HEK293 (cell line): Measurements from ENCODE around the gene RELB.
A peak's percentile ranks its signal among the peaks of the same experiment; 100 is the strongest.

Experiments used
- CTCF ChIA-PET: fragments of 350-600 bp; formaldehyde crosslinking; extraction: SDS; loops from one replicate; lab custom pipeline; 2021; ENCODE audit warnings: antibody characterized with exemption; lab: Yijun Ruan, JAX
- POLR2A ChIA-PET: fragments of 300-600 bp; formaldehyde crosslinking; extraction: SDS; loops from one replicate; lab custom pipeline; 2020; ENCODE audit warnings: antibody characterized with exemption, inconsistent platforms; lab: Yijun Ruan, JAX
- H3K27ac ChIP-seq: fragments of 200-500 bp; sonication (Bioruptor generic); 2 replicates; pipeline ENCODE4 v1.5.1; 2014; ENCODE audit warnings: low read depth, low read length, control low read depth, inconsistent platforms; ENCODE audit errors: extremely low read depth
- H3K36me3 ChIP-seq, 2 experiments: fragments of 200-500 bp in 1 of 2; sonication (Bioruptor generic) in 1 of 2; 1 replicate in 1 of 2; 2 replicates in 1 of 2; pipeline ENCODE4 v1.5.1; 2014 to 2017; ENCODE audit warnings: inconsistent platforms in 2 of 2, low read length in 2 of 2; ENCODE audit not compliant: control insufficient read depth in 2 of 2, insufficient read depth in 1 of 2
- H3K4me1 ChIP-seq: fragments of 200-500 bp; sonication (Bioruptor generic); 2 replicates; pipeline ENCODE4 v1.5.1; 2014; ENCODE audit warnings: mild to moderate bottlenecking, low read length, inconsistent platforms; ENCODE audit not compliant: control insufficient read depth, insufficient read depth
- H3K4me3 ChIP-seq: 2 replicates; pipeline ENCODE4 v1.5.1; 2011; ENCODE audit warnings: low read depth, mild to moderate bottlenecking, control low read depth, low read length, moderate library complexity
- H3K9me3 ChIP-seq: fragments of 200-500 bp; sonication (Bioruptor generic); 2 replicates; pipeline ENCODE4 v1.5.1; 2014; ENCODE audit warnings: low read depth, low read length, inconsistent platforms; ENCODE audit not compliant: control insufficient read depth, insufficient read depth
- ATF2 ChIP-seq: fragments of 450-650 bp; formaldehyde crosslinking; IDR thresholded peaks from 2 replicates; pipeline ENCODE4 v1.5.1; 2016; ENCODE audit warnings: missing biosample characterization, missing genetic modification characterization, low read depth
- BCL11B ChIP-seq: fragments of 450-650 bp; formaldehyde crosslinking; IDR thresholded peaks from 2 replicates; pipeline ENCODE4 v1.5.1; 2016; ENCODE audit warnings: low read depth, missing biosample characterization, missing genetic modification characterization
- GLIS1 ChIP-seq: fragments of 450-650 bp; formaldehyde crosslinking; IDR thresholded peaks from 2 replicates; pipeline ENCODE4 v1.5.1; 2016; ENCODE audit warnings: missing biosample characterization, missing genetic modification characterization
- GLIS2 ChIP-seq: fragments of 450-650 bp; formaldehyde crosslinking; IDR thresholded peaks from 2 replicates; pipeline ENCODE4 v1.5.1; 2016; ENCODE audit warnings: missing biosample characterization, missing genetic modification characterization
- KLF16 ChIP-seq: fragments of 450-650 bp; formaldehyde crosslinking; IDR thresholded peaks from 2 replicates; pipeline ENCODE4 v1.5.1; 2017; ENCODE audit warnings: missing biosample characterization, missing genetic modification characterization
- KLF8 ChIP-seq: fragments of 450-650 bp; formaldehyde crosslinking; IDR thresholded peaks from 2 replicates; pipeline ENCODE4 v1.5.1; 2016; ENCODE audit warnings: missing biosample characterization, missing genetic modification characterization
- SCRT1 ChIP-seq: fragments of 450-650 bp; formaldehyde crosslinking; IDR thresholded peaks from 2 replicates; pipeline ENCODE4 v1.5.1; 2016; ENCODE audit warnings: missing biosample characterization, missing genetic modification characterization, borderline replicate concordance
- SP2 ChIP-seq: fragments of 450-650 bp; formaldehyde crosslinking; IDR thresholded peaks from 2 replicates; pipeline ENCODE4 v1.5.1; 2016; ENCODE audit warnings: missing biosample characterization, missing genetic modification characterization
- SP3 ChIP-seq: fragments of 450-650 bp; formaldehyde crosslinking; IDR thresholded peaks from 2 replicates; pipeline ENCODE4 v1.5.1; 2016; ENCODE audit warnings: missing biosample characterization, missing genetic modification characterization
- SP7 ChIP-seq: fragments of 450-650 bp; formaldehyde crosslinking; IDR thresholded peaks from 2 replicates; pipeline ENCODE4 v1.5.1; 2016; ENCODE audit warnings: missing biosample characterization, missing genetic modification characterization
- WT1 ChIP-seq: fragments of 450-650 bp; formaldehyde crosslinking; IDR thresholded peaks from 2 replicates; pipeline ENCODE4 v1.5.1; 2016; ENCODE audit warnings: missing biosample characterization, missing genetic modification characterization
- ZBTB17 ChIP-seq: fragments of 450-650 bp; formaldehyde crosslinking; IDR thresholded peaks from 2 replicates; pipeline ENCODE4 v1.5.1; 2016; ENCODE audit warnings: missing biosample characterization, missing genetic modification characterization
- ZBTB20 ChIP-seq: fragments of 450-650 bp; formaldehyde crosslinking; IDR thresholded peaks from 2 replicates; pipeline ENCODE4 v1.5.1; 2016; ENCODE audit warnings: missing biosample characterization, missing genetic modification characterization
- ZBTB48 ChIP-seq: fragments of 450-650 bp; formaldehyde crosslinking; IDR thresholded peaks from 2 replicates; pipeline ENCODE4 v1.5.1; 2016; ENCODE audit warnings: missing biosample characterization, missing genetic modification characterization
- ZEB2 ChIP-seq: fragments of 450-650 bp; formaldehyde crosslinking; IDR thresholded peaks from 2 replicates; pipeline ENCODE4 v1.5.1; 2016; ENCODE audit warnings: missing biosample characterization, missing genetic modification characterization
- ZFP3 ChIP-seq: fragments of 450-650 bp; formaldehyde crosslinking; IDR thresholded peaks from 2 replicates; pipeline ENCODE4 v1.5.1; 2016; ENCODE audit warnings: low read depth, missing biosample characterization, missing genetic modification characterization
- ZFP69B ChIP-seq: fragments of 450-650 bp; formaldehyde crosslinking; IDR thresholded peaks from 2 replicates; pipeline ENCODE4 v1.5.1; 2016; ENCODE audit warnings: missing biosample characterization, missing genetic modification characterization
- ZNF133 ChIP-seq: fragments of 450-650 bp; formaldehyde crosslinking; IDR thresholded peaks from 2 replicates; pipeline ENCODE4 v1.5.1; 2016; ENCODE audit warnings: missing biosample characterization, missing genetic modification characterization
- ZNF24 ChIP-seq: fragments of 450-650 bp; formaldehyde crosslinking; IDR thresholded peaks from 2 replicates; pipeline ENCODE4 v1.5.1; 2016; ENCODE audit warnings: missing biosample characterization, missing genetic modification characterization
- ZNF354C ChIP-seq: fragments of 450-650 bp; formaldehyde crosslinking; IDR thresholded peaks from 2 replicates; pipeline ENCODE4 v1.5.1; 2016; ENCODE audit warnings: missing biosample characterization, missing genetic modification characterization, low read depth, borderline replicate concordance
- ZNF416 ChIP-seq: fragments of 450-650 bp; formaldehyde crosslinking; IDR thresholded peaks from 2 replicates; pipeline ENCODE4 v1.5.1; 2016; ENCODE audit warnings: missing biosample characterization, missing genetic modification characterization
- ZNF544 ChIP-seq: fragments of 450-650 bp; formaldehyde crosslinking; IDR thresholded peaks from 2 replicates; pipeline ENCODE4 v1.5.0; 2017; ENCODE audit warnings: missing biosample characterization, missing genetic modification characterization
- ZNF580 ChIP-seq: fragments of 450-650 bp; formaldehyde crosslinking; IDR thresholded peaks from 2 replicates; pipeline ENCODE4 v1.5.1; 2016; ENCODE audit warnings: missing biosample characterization, missing genetic modification characterization
- ZNF629 ChIP-seq: fragments of 450-650 bp; formaldehyde crosslinking; IDR thresholded peaks from 2 replicates; pipeline ENCODE4 v1.5.1; 2017; ENCODE audit warnings: missing biosample characterization, missing genetic modification characterization
- ZNF645 ChIP-seq: fragments of 450-650 bp; formaldehyde crosslinking; IDR thresholded peaks from 2 replicates; pipeline ENCODE4; 2016; ENCODE audit warnings: missing biosample characterization, missing genetic modification characterization
- ZNF791 ChIP-seq: fragments of 450-650 bp; formaldehyde crosslinking; IDR thresholded peaks from 2 replicates; pipeline ENCODE4 v1.5.1; 2016; ENCODE audit warnings: missing biosample characterization, missing genetic modification characterization
- ZSCAN30 ChIP-seq: fragments of 450-650 bp; IDR thresholded peaks from 2 replicates; pipeline ENCODE4 v1.5.1; 2018; ENCODE audit warnings: missing biosample characterization, mild to moderate bottlenecking, missing genetic modification characterization, moderate library complexity
- ZSCAN4 ChIP-seq: fragments of 450-650 bp; formaldehyde crosslinking; IDR thresholded peaks from 2 replicates; pipeline ENCODE4 v1.5.1; 2017; ENCODE audit warnings: missing biosample characterization, missing genetic modification characterization
- ZSCAN5A ChIP-seq: fragments of 450-650 bp; formaldehyde crosslinking; IDR thresholded peaks from 2 replicates; pipeline ENCODE4 v1.5.1; 2016; ENCODE audit warnings: missing biosample characterization, missing genetic modification characterization

Gene RELB

GRCh38 chr19:45075301-45076028 lies 74.2 kb downstream of the RELB start (continued):
- peak; percentile 67; the same call in 1 of the 2 replicates for TF ChIP-seq ZBTB48
- TF ChIP-seq ZNF544, result no peak
- peak; percentile 77; the same call in 1 of the 2 replicates for TF ChIP-seq KLF8
- TF ChIP-seq SP2, result peak; percentile 34; the same call in 1 of the 2 replicates
- TF ChIP-seq ZNF416 (tag by site-specific recombination), result no peak
- TF ChIP-seq ZEB2 (tag by site-specific recombination), result no peak
- no peak for TF ChIP-seq SCRT1 (tag by site-specific recombination)
- TF ChIP-seq ZFP3, result no peak
- TF ChIP-seq ZNF24 (tag by site-specific recombination), result no peak
- TF ChIP-seq BCL11B (tag by site-specific recombination), result peak; percentile 90
- no peak for TF ChIP-seq ZSCAN4 (tag by site-specific recombination)
- no peak for TF ChIP-seq GLIS2 (tag by site-specific recombination)
- TF ChIP-seq ZFP69B (tag by site-specific recombination), result peak; percentile 53; the same call in 1 of the 2 replicates
- no peak for TF ChIP-seq KLF16 (tag by site-specific recombination)
- TF ChIP-seq SP3 (tag by site-specific recombination), result peak; percentile 20; the same call in 1 of the 2 replicates

- Histone ChIP-seq H3K4me3 (peak within 1 kb of the TSS; percentile 22), H3K36me3 (peaks cover 12 to 17% of the 10 kb centered on the region in 2 experiments; a peak in 2 of 3 replicates), H3K27ac (peak within 1 kb of the TSS; percentile 53), H3K9me3 (no peaks in the 10 kb centered on the region), H3K4me1 (peaks cover 18% of the 10 kb centered on the region)
- ChIA-PET CTCF (interaction anchor here (0.9 to 1.9 kb wide), 3 partner anchors 17 to 50 kb away, joined by 3 to 6 read pairs (median 3); no protein-coding TSS in a partner anchor), POLR2A (interaction anchor here (0.7 to 1.2 kb wide), 5 partner anchors 13 to 199 kb away, joined by 3 to 11 read pairs (median 4); partner anchors contain the start of gene PPP1R37)
- no peak for TF ChIP-seq ATF2
- peak; percentile 94 for TF ChIP-seq ZBTB20 (tag by site-specific recombination)
- TF ChIP-seq ZBTB17 (tag by site-specific recombination), result peak; percentile 22
- TF ChIP-seq ZNF629 (tag by site-specific recombination), result 0 out of 2 replicates have a peak, but pooled peaks have one; percentile 16
- TF ChIP-seq WT1 (tag by site-specific recombination), result no peak
- TF ChIP-seq SP7 (tag by site-specific recombination), result 0 out of 2 replicates have a peak, but pooled peaks have one; percentile 14
- peak; percentile 90; the same call in 1 of the 2 replicates for TF ChIP-seq KLF8
- no peak for TF ChIP-seq ZNF354C
- TF ChIP-seq SP3 (tag by site-specific recombination), result peak; percentile 87
- no peak for TF ChIP-seq ZNF580 (tag by site-specific recombination)
- TF ChIP-seq GLIS1 (tag by site-specific recombination), result peak; percentile 43; the same call in 1 of the 2 replicates
- no peak for TF ChIP-seq ZNF791
- TF ChIP-seq ZNF645 (tag by site-specific recombination), result no peak
- TF ChIP-seq ZSCAN30 (tag by site-specific recombination), result peak; percentile 58; the same call in 1 of the 2 replicates
- 0 out of 2 replicates have a peak, but pooled peaks have one; percentile 31 for TF ChIP-seq ZSCAN5A (tag by site-specific recombination)
- TF ChIP-seq ZNF133 (tag by site-specific recombination), result no peak
- TF ChIP-seq ZFP3, result peak; percentile 71
Observed at GRCh38 chr19:45076029-45076850, 75.0 kb downstream of the RELB start, which contains the start of gene ZNF296. ZNF296 (minus strand) TSS chr19:45076478; CDS start chr19:45076373, 105 bp downstream.
